GM21367 (cell line): Measurements from ENCODE around the gene KIF6.

Experiments used
- ATAC-seq: cut with Tn5 transposase; IDR thresholded peaks from one replicate; pipeline ENCODE4 v1.9.1; 2021; ENCODE audit not compliant: unreplicated experiment

The KIF6 gene

GRCh38 chr6:39361657-39362486 lies 363.3 kb downstream of the KIF6 start:
- ATAC-seq = peak; percentile 57

- no peak for ATAC-seq
These were observed 364.8 kb downstream of the KIF6 start for GRCh38 chr6:39360378-39360777.

- no peak for ATAC-seq
These were observed 367.1 kb downstream of the KIF6 start for GRCh38 chr6:39357998-39358686.

- ATAC-seq = no peak
These were observed 371.4 kb downstream of the KIF6 start for GRCh38 chr6:39353698-39354315.

GRCh38 chr6:39350723-39351505 lies 374.3 kb downstream of the KIF6 start:
- no peak for ATAC-seq

GRCh38 chr6:39348740-39349139 lies 376.5 kb downstream of the KIF6 start:
- ATAC-seq = no peak

- no peak for ATAC-seq
These were observed 377.2 kb downstream of the KIF6 start for GRCh38 chr6:39347906-39348585.

- no peak for ATAC-seq
These were observed 378.0 kb downstream of the KIF6 start for GRCh38 chr6:39347206-39347605.

GRCh38 chr6:39344821-39345280 lies 380.4 kb downstream of the KIF6 start:
- no peak for ATAC-seq

- ATAC-seq = no peak
These were observed 381.8 kb downstream of the KIF6 start for GRCh38 chr6:39343396-39343870.

GRCh38 chr6:39342692-39343395 lies 382.4 kb downstream of the KIF6 start:
- ATAC-seq = no peak

- ATAC-seq = no peak
These were observed 383.3 kb downstream of the KIF6 start for GRCh38 chr6:39341937-39342336.

- no peak for ATAC-seq
These were observed 383.9 kb downstream of the KIF6 start for GRCh38 chr6:39341352-39341751.

GRCh38 chr6:39339868-39340550 lies 385.2 kb downstream of the KIF6 start:
- no peak for ATAC-seq

- ATAC-seq = no peak
These were observed 385.9 kb downstream of the KIF6 start for GRCh38 chr6:39339096-39339867.

GRCh38 chr6:39338397-39338796 lies 386.8 kb downstream of the KIF6 start:
- ATAC-seq = no peak

GRCh38 chr6:39335780-39336545 lies 389.2 kb downstream of the KIF6 start:
- no peak for ATAC-seq
